SK-N-SH (cell line): ENCODE data around the gene SHH.

ENCODE experiments used
- CHD2 ChIP-seq: fragments of 150-350 bp; IDR thresholded peaks from 2 replicates; pipeline ENCODE4 v1.6.1; 2018; ENCODE audit warnings: low read length; ENCODE audit not compliant: partially characterized antibody
- CTCF ChIP-seq: fragments of 200-600 bp; sonication (generic); IDR thresholded peaks from 2 replicates; pipeline ENCODE4 v1.6.1; 2017; ENCODE audit warnings: antibody characterized with exemption, mild to moderate bottlenecking, moderate library complexity
- EP300 ChIP-seq, 2 experiments: IDR thresholded peaks; 2 replicates each; pipeline versions ENCODE4 v1.4.0 to v1.6.1; 2012; ENCODE audit warnings: borderline replicate concordance in 1 of 2, low read depth in 1 of 2, low read length in 1 of 2
- EZH2phosphoT487 ChIP-seq: fragments of 200-600 bp; sonication (generic); IDR thresholded peaks from 2 replicates; pipeline ENCODE4 v1.6.1; 2017; ENCODE audit warnings: low read depth, mixed run types, mild to moderate bottlenecking, antibody characterized with exemption, moderate library complexity, borderline replicate concordance
- GABPA ChIP-seq: IDR thresholded peaks from 2 replicates; pipeline ENCODE4 v1.4.0; 2012; ENCODE audit warnings: low read depth, mild to moderate bottlenecking
- GATA2 ChIP-seq: sonication (generic); formaldehyde crosslinking; IDR thresholded peaks from 2 replicates; pipeline ENCODE4 v1.5.0; 2020; ENCODE audit warnings: mild to moderate bottlenecking, missing genetic modification reagents
- PBX3 ChIP-seq: IDR thresholded peaks from 2 replicates; pipeline ENCODE4; 2012
- POLR2AphosphoS5 ChIP-seq: IDR thresholded peaks from 2 replicates; pipeline ENCODE4 v1.6.1; 2012; ENCODE audit warnings: low read depth, low read length
- RAD21 ChIP-seq: IDR thresholded peaks from 2 replicates; pipeline ENCODE4 v1.6.1; 2012; ENCODE audit warnings: mild to moderate bottlenecking, low read length
- RCOR1 ChIP-seq: fragments of 150-350 bp; IDR thresholded peaks from 2 replicates; pipeline ENCODE4 v1.6.1; 2017; ENCODE audit warnings: antibody characterized with exemption, low read length
- SIN3A ChIP-seq: IDR thresholded peaks from 2 replicates; pipeline ENCODE4 v1.6.1; 2012; ENCODE audit warnings: low read depth, mild to moderate bottlenecking, low read length, moderate library complexity, borderline replicate concordance
- TEAD4 ChIP-seq: IDR thresholded peaks from 2 replicates; pipeline ENCODE4 v1.4.0; 2012; ENCODE audit warnings: mild to moderate bottlenecking, borderline replicate concordance; ENCODE audit not compliant: insufficient read depth
- ZBTB33 ChIP-seq: IDR thresholded peaks from 2 replicates; pipeline ENCODE4 v1.4.0; 2012; ENCODE audit warnings: low read depth, borderline replicate concordance

- TF ChIP-seq EZH2phosphoT487, result no peak
- no peak for TF ChIP-seq GABPA
- TF ChIP-seq CTCF, result no peak
- TF ChIP-seq ZBTB33, result no peak
- TF ChIP-seq TEAD4, result no peak
- TF ChIP-seq PBX3, result no peak
- TF ChIP-seq RCOR1, result no peak
- TF ChIP-seq CHD2, result no peak
- TF ChIP-seq EP300 (IDR thresholded peaks at IDR 0.05; ENCODE audit: borderline replicate concordance in 1 of 2, low read depth in 1 of 2, low read length in 1 of 2), result no peak
- TF ChIP-seq POLR2AphosphoS5, result no peak
- no peak for TF ChIP-seq SIN3A
- TF ChIP-seq RAD21, result no peak
- TF ChIP-seq GATA2 (CRISPR knock-in tag), result no peak
Observed at GRCh38 chr7:155840909-155841308, 28.6 kb upstream of the SHH start.
